ENCODE data around the gene SEMA3D.

Gene SEMA3D

GRCh38 chr7:85185424-85186082 lies 1.3 kb downstream of the SEMA3D start:
- TF ChIP-seq CTCF (IDR thresholded peaks at IDR 0.05), result peak; percentile 37
- no peak for TF ChIP-seq ZFX (IDR thresholded peaks at IDR 0.05; ENCODE audit: borderline replicate concordance)
- H3K27ac ChIP-seq, result no peak overlapping the region

GRCh38 chr7:85184599-85185423 lies 2.0 kb downstream of the SEMA3D start:
- H3K27ac ChIP-seq, result no peak overlapping the region
- TF ChIP-seq ZFX (IDR thresholded peaks at IDR 0.05; ENCODE audit: borderline replicate concordance) (no peak), CTCF (IDR thresholded peaks at IDR 0.05) (no peak)

- no peak for TF ChIP-seq CTCF (IDR thresholded peaks at IDR 0.05)
- TF ChIP-seq ZFX (IDR thresholded peaks at IDR 0.05; ENCODE audit: borderline replicate concordance), result no peak
- H3K27ac ChIP-seq, result no peak overlapping the region
These were observed 3.6 kb downstream of the SEMA3D start for GRCh38 chr7:85183296-85183695.

- H3K27ac ChIP-seq, result no peak overlapping the region
- TF ChIP-seq CTCF (IDR thresholded peaks at IDR 0.05) (no peak), ZFX (IDR thresholded peaks at IDR 0.05; ENCODE audit: borderline replicate concordance) (no peak)
These were observed 8.1 kb downstream of the SEMA3D start for GRCh38 chr7:85178531-85179298.

GRCh38 chr7:85177316-85177715 lies 9.5 kb downstream of the SEMA3D start:
- TF ChIP-seq CTCF (IDR thresholded peaks at IDR 0.05) (no peak), ZFX (IDR thresholded peaks at IDR 0.05; ENCODE audit: borderline replicate concordance) (no peak)
- H3K27ac ChIP-seq, result no peak overlapping the region

GRCh38 chr7:85176197-85176596 lies 10.7 kb downstream of the SEMA3D start:
- TF ChIP-seq CTCF (IDR thresholded peaks at IDR 0.05) (no peak), ZFX (IDR thresholded peaks at IDR 0.05; ENCODE audit: borderline replicate concordance) (no peak)
- no peak overlapping the region for H3K27ac ChIP-seq

Measured in 22Rv1 (cell line).